OCI-LY1 (cell line): ENCODE results near the gene HHIPL1.

ENCODE experiments used
- H2AFZ ChIP-seq: fragments of 200-600 bp; sonication (generic), shearing (Covaris generic); 2 replicates; pipeline ENCODE4 v1.6.0; 2014; ENCODE audit warnings: antibody characterized with exemption, mild to moderate bottlenecking, low read length
- H3F3A ChIP-seq: fragments of 200-600 bp; sonication (generic), shearing (Covaris generic); 2 replicates; pipeline ENCODE4 v1.6.0; 2014; ENCODE audit warnings: mild to moderate bottlenecking, antibody characterized with exemption, low read length, moderate library complexity; ENCODE audit not compliant: insufficient read depth
- H3K27ac ChIP-seq: fragments of 200-600 bp; sonication (generic); 2 replicates; pipeline ENCODE4 v1.5.1; 2014; ENCODE audit warnings: low read length, mixed run types, mild to moderate bottlenecking, low read depth; ENCODE audit not compliant: poor library complexity, severe bottlenecking
- H3K27me3 ChIP-seq: fragments of 200-600 bp; sonication (generic); 2 replicates; pipeline ENCODE4 v1.6.0; 2014; ENCODE audit warnings: antibody characterized with exemption, mild to moderate bottlenecking, low read length, moderate library complexity; ENCODE audit not compliant: insufficient read depth
- H3K36me3 ChIP-seq: fragments of 200-600 bp; sonication (generic); 2 replicates; pipeline ENCODE4 v1.6.1; 2014; ENCODE audit warnings: mild to moderate bottlenecking, antibody characterized with exemption, low read length, moderate library complexity, mixed read lengths; ENCODE audit not compliant: insufficient read depth
- H3K4me1 ChIP-seq: fragments of 200-600 bp; sonication (generic); 2 replicates; pipeline ENCODE4 v1.5.1; 2014; ENCODE audit warnings: mild to moderate bottlenecking, low read length, moderate library complexity; ENCODE audit not compliant: insufficient read depth, severe bottlenecking
- H3K4me2 ChIP-seq: fragments of 200-600 bp; sonication (generic), shearing (Covaris generic); 2 replicates; pipeline ENCODE4 v1.6.1; 2014; ENCODE audit warnings: low read length
- H3K4me3 ChIP-seq: fragments of 200-600 bp; sonication (generic); 2 replicates; pipeline ENCODE4 v1.5.1; 2014; ENCODE audit warnings: low read length, low read depth, mild to moderate bottlenecking, mixed read lengths; ENCODE audit not compliant: poor library complexity, severe bottlenecking
- H3K79me2 ChIP-seq: fragments of 200-600 bp; shearing (Covaris generic); 2 replicates; pipeline ENCODE4 v1.6.1; 2016; ENCODE audit warnings: mixed run types, low read length, mixed read lengths; ENCODE audit not compliant: insufficient read depth
- H3K9ac ChIP-seq: fragments of 200-600 bp; sonication (generic), shearing (Covaris generic); 2 replicates; pipeline ENCODE4 v1.6.1; 2014; ENCODE audit warnings: mild to moderate bottlenecking, low read length, mixed read lengths
- H3K9me2 ChIP-seq: fragments of 200-600 bp; sonication (generic), shearing (Covaris generic); 2 replicates; pipeline ENCODE4 v1.6.1; 2014; ENCODE audit warnings: low read depth, mild to moderate bottlenecking, low read length, mixed read lengths
- H3K9me3 ChIP-seq: fragments of 200-600 bp; shearing (Covaris generic); 2 replicates; pipeline ENCODE4 v1.6.1; 2014; ENCODE audit warnings: low read length, mixed read lengths
- H4K20me1 ChIP-seq: fragments of 200-600 bp; sonication (generic), shearing (Covaris generic); 2 replicates; pipeline ENCODE4 v1.6.0; 2016; ENCODE audit warnings: mild to moderate bottlenecking, low read length; ENCODE audit not compliant: insufficient read depth
- EZH2 ChIP-seq: fragments of 200-600 bp; sonication (generic), shearing (Covaris generic); IDR thresholded peaks from 2 replicates; pipeline ENCODE4 v1.8.0; 2017; ENCODE audit warnings: borderline replicate concordance, mixed run types, mild to moderate bottlenecking, antibody characterized with exemption, low read length, moderate library complexity, mixed read lengths
- TF ChIP-seq, protein P1 (sequence below): fragments of 200-600 bp; sonication (generic), shearing (Covaris generic); IDR thresholded peaks from 2 replicates; pipeline ENCODE4 v1.5.1; 2017; ENCODE audit warnings: mild to moderate bottlenecking, antibody characterized with exemption, low read length, moderate library complexity, mixed read lengths

Gene HHIPL1

DNA sequence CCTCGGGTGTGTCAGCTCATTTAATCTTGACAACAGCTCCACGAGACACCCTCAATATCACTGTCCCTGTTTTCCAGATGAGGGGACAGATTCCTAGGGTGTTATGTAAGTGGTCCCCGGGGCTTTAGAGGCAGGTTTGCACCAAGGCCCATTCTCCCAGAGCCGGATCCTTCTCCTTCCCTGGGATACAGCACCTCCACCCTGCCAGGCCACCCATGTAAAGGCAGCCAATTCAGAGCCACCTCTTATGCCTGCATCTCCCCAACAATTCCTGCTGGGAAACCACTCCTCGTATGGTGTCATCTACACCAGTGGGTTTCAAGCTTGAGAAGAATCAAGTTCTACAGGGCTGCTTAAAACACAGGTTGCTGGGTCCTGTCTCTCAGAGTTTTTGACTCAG is 35.1 kb downstream of the HHIPL1 start:
- no peak overlapping the region for H2AFZ ChIP-seq
- no peak for TF ChIP-seq EZH2
- TF ChIP-seq, protein P1, sequence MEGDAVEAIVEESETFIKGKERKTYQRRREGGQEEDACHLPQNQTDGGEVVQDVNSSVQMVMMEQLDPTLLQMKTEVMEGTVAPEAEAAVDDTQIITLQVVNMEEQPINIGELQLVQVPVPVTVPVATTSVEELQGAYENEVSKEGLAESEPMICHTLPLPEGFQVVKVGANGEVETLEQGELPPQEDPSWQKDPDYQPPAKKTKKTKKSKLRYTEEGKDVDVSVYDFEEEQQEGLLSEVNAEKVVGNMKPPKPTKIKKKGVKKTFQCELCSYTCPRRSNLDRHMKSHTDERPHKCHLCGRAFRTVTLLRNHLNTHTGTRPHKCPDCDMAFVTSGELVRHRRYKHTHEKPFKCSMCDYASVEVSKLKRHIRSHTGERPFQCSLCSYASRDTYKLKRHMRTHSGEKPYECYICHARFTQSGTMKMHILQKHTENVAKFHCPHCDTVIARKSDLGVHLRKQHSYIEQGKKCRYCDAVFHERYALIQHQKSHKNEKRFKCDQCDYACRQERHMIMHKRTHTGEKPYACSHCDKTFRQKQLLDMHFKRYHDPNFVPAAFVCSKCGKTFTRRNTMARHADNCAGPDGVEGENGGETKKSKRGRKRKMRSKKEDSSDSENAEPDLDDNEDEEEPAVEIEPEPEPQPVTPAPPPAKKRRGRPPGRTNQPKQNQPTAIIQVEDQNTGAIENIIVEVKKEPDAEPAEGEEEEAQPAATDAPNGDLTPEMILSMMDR: no peak
- no peaks in the 10 kb centered on the region; the same call in 1 of the 2 replicates for H3K36me3 ChIP-seq
- H3K4me1 ChIP-seq: peaks cover 13% of the 10 kb centered on the region
- H3K9me2 ChIP-seq: no peaks in the 10 kb centered on the region
- H3F3A ChIP-seq: no peaks in the 10 kb centered on the region
- H3K27me3 ChIP-seq: peaks cover 7% of the 10 kb centered on the region; the same call in 1 of the 2 replicates
- H3K4me2 ChIP-seq: no peak overlapping the region
- H3K4me3 ChIP-seq: no peak overlapping the region
- H3K9me3 ChIP-seq: no peaks in the 10 kb centered on the region
- H3K27ac ChIP-seq: no peak overlapping the region
- no peaks in the 10 kb centered on the region for H4K20me1 ChIP-seq
- no peaks in the 10 kb centered on the region for H3K79me2 ChIP-seq
- H3K9ac ChIP-seq: no peak overlapping the region

DNA sequence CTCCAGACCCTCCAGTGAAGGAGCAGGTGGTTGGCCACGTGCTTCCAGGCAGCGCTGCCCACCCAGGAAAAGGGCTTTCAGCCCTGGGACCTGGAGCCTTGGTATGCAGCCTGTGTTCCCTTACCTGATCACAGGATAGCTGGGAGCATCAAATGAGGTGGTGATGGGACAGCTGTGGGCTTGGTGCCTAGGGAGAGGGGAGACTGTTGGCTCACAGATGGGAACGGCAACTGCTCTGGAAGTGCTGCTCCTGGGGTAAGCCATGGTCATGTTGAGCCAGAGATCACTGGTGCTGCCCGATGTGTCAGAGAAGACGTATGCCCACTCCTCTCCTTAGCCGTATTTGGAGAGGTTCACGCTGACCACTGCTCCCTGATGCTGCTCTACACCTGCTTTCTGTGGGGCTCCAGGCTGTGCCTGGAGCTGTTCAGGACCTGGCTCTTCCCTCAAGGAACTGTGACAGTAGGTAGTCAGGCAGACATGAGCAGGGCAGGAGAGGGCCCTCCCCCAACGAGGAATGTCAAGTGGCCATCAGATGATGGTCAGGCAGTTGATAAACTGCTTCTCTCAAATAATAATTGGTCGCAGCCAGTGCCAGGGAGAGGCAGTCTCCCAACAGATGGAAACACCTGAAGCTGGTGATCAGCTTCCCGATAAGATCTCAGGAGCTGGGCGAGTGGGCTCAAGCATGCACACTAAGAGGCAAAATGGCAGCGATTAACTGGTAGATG is 36.3 kb downstream of the HHIPL1 start:
- TF ChIP-seq EZH2: no peak
- TF ChIP-seq, protein P1: no peak
- H3K27me3 ChIP-seq: peaks cover 7% of the 10 kb centered on the region; the same call in 1 of the 2 replicates
- no peak overlapping the region for H3K9ac ChIP-seq

DNA sequence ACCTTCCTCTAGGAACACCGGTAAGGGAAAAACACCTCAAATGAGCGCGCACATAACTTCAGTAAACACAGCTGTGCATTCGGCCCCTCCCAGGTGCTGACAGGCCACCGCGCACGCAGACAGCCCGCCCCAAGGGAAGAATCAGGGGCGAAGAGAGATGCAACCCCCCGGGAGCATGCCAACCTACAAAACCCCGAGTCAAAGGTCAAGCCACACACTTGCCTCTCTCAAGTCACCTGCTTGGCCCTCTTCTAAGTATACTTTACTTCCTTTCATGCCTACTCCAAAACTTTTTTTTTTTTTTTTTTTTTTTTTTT is 36.9 kb downstream of the HHIPL1 start:
- Histone ChIP-seq H3K9me3 (no peaks in the 10 kb centered on the region), H3F3A (no peaks in the 10 kb centered on the region), H3K27me3 (peaks cover 7% of the 10 kb centered on the region; the same call in 1 of the 2 replicates), H2AFZ (no peak overlapping the region), H4K20me1 (no peaks in the 10 kb centered on the region), H3K9me2 (no peaks in the 10 kb centered on the region), H3K36me3 (no peaks in the 10 kb centered on the region; the same call in 1 of the 2 replicates), H3K4me1 (peaks cover 13% of the 10 kb centered on the region), H3K4me2 (no peak overlapping the region), H3K9ac (no peak overlapping the region), H3K27ac (no peak overlapping the region), H3K4me3 (no peak overlapping the region), H3K79me2 (no peaks in the 10 kb centered on the region)
- TF ChIP-seq EZH2: no peak
- TF ChIP-seq, protein P1: no peak

More for the DNA sequence above, 36.3 kb downstream of the HHIPL1 start:
- no peaks in the 10 kb centered on the region for H3F3A ChIP-seq
- no peaks in the 10 kb centered on the region; the same call in 1 of the 2 replicates for H3K36me3 ChIP-seq
- H3K27ac ChIP-seq: no peak overlapping the region
- H3K4me2 ChIP-seq: no peak overlapping the region
- H2AFZ ChIP-seq: no peak overlapping the region
- H3K4me3 ChIP-seq: no peak overlapping the region
- no peaks in the 10 kb centered on the region for H4K20me1 ChIP-seq
- H3K79me2 ChIP-seq: no peaks in the 10 kb centered on the region
- H3K9me2 ChIP-seq: no peaks in the 10 kb centered on the region
- no peaks in the 10 kb centered on the region for H3K9me3 ChIP-seq
- H3K4me1 ChIP-seq: peaks cover 13% of the 10 kb centered on the region
